GM13976 (cell line): Measurements from ENCODE around the gene TCIRG1.

Experiments used
- DNase-seq: peaks from one replicate; pipeline ENCODE4 v3.0.0; 2012; ENCODE audit warnings: low spot score
- in situ Hi-C: fragments of 300-500 bp; cut with MboI; formaldehyde crosslinking; loops from one replicate; pipeline ENCODE4 v1.12.0; 2022; ENCODE audit warnings: low sequenced_read_pairs, mixed read lengths, inconsistent platforms; ENCODE audit not compliant: unreplicated experiment
- TF ChIP-seq, protein P1 (sequence below): IDR thresholded peaks from 2 replicates; pipeline ENCODE4 v1.5.1; 2012; ENCODE audit warnings: borderline replicate concordance, mild to moderate bottlenecking; ENCODE audit not compliant: insufficient read depth; ENCODE audit errors: extremely low read depth, missing control alignments, control extremely low read depth

The TCIRG1 gene

GRCh38 chr11:68012843-68013610, 25.8 kb upstream of the TCIRG1 start:
- DNase-seq = no peak
- in situ Hi-C loops = no loop called here
- TF ChIP-seq, protein P1, sequence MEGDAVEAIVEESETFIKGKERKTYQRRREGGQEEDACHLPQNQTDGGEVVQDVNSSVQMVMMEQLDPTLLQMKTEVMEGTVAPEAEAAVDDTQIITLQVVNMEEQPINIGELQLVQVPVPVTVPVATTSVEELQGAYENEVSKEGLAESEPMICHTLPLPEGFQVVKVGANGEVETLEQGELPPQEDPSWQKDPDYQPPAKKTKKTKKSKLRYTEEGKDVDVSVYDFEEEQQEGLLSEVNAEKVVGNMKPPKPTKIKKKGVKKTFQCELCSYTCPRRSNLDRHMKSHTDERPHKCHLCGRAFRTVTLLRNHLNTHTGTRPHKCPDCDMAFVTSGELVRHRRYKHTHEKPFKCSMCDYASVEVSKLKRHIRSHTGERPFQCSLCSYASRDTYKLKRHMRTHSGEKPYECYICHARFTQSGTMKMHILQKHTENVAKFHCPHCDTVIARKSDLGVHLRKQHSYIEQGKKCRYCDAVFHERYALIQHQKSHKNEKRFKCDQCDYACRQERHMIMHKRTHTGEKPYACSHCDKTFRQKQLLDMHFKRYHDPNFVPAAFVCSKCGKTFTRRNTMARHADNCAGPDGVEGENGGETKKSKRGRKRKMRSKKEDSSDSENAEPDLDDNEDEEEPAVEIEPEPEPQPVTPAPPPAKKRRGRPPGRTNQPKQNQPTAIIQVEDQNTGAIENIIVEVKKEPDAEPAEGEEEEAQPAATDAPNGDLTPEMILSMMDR = no peak

DNA sequence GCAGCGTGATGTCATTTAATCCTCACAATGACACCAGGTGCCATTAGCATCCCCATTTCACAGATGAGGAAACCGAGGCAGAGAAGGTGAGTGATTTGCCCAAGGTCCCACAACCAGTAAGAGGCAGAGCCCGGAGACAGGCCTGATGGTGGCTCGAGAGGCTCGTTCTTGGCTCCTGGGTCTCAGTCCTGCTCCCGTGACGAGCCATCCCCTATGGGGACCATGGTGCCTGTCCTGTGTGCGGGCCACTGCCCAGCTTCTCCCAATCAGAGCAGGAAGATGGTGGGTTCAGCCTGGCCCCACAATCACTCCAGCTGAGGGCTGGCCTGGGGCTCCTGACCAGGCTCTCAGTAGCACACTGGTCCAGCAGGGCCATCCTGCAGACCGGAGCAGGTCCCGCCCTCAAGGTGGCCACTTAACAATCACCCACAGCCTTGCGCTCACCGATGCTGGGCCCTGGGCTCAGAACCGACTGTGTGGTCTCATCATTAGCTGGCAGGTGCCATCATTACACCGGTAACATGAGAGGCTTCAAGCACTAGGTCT, 25.1 kb upstream of the TCIRG1 start:
- in situ Hi-C loops = no loop called here
- DNase-seq = no peak
- TF ChIP-seq, protein P1 = no peak

GRCh38 chr11:68014157-68014946, 24.5 kb upstream of the TCIRG1 start:
- TF ChIP-seq, protein P1 = no peak
- DNase-seq = no peak
- in situ Hi-C loops = no loop called here

DNA sequence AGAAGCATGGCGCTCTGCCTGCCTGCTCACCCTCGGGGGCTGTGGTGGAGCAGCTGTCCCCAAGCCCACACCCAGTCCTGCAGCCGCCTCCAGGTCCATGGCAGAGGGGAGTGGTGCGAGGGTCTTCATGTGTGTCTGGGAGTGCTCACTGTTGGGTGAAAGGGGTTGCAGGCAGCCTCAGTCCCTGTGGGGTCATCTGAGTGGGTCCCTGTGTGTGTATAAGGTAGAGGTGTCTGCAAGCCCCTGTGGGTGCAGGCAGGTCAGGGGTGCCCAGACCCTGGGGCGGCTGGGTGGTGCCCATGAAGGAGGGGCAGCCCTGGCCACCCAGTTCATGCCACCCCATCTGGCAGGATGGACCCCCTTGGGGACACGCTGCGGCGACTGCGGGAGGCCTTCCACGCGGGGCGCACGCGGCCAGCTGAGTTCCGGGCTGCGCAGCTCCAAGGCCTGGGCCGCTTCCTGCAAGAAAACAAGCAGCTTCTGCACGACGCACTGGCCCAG, 23.8 kb upstream of the TCIRG1 start:
- no peak for DNase-seq
- TF ChIP-seq, protein P1 = no peak
- in situ Hi-C loops = no loop called here

DNA sequence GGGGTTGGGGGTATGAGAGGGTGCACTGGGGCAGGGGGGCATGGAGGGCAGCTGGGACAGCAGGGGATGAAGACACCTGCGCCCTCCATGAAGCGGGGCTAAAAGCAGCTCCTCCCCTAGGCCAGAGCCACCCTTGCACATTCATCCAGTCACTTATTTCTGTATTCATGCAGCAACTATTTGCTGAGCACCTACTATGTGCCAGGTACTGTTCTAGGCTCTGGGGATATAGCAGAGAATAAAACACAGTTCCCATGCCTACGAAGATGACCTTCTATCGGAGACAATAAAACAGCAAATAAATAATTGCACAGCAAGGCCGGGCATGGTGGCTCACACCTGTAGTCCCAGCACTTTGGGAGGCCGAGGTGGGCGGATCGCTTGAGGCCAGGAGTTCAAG, 23.4 kb upstream of the TCIRG1 start:
- in situ Hi-C loops = no loop called here
- TF ChIP-seq, protein P1 = no peak
- no peak for DNase-seq

DNA sequence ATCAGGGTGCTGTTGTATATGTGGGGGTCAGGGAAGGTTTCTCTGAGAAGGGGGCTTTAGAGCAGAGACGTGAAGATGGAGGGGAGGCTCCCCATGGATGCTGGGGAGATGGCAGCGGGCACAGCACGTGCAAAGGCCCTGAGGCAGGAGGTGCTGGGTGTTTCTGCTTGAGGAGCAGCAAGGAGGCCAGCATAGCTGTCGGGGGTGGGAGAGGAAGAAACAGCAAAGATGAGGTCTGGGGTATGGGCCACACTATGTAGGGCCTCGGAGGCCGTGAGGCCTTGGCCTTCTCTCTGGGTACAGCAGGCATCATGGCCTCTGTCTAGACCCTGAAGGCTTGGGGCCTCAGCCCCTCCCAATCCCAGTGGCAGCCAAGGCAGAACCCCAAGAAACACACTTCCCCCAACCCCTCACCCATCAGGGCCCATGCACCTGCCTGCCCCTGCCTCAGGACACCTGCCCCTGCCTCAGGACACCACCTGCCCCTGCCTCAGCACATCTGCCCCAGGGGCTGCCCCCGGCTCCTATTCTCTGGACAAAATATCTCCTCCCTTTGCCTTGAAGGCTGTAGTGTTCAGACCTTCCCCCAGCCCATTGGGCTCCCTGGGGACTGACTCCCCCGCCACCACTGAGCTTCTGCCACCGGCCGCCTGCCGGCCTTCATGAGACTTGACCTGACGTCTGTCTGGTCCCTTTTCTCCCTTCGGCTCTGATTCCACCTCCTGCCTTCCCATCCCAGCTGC, 22.5 kb upstream of the TCIRG1 start:
- no peak for DNase-seq
- in situ Hi-C loops = no loop called here
- TF ChIP-seq, protein P1 = no peak
